Activated CD4-positive, alpha-beta T cell treated with anti-CD3 and anti-CD28 coated beads, Interleukin-2, amount 50 U/mL, for 48 hours (primary cell): ENCODE results near the gene ACAN.

Experiments
- DNase-seq, 2 experiments: peaks; one replicate each; pipeline ENCODE4 v3.0.0-alpha.2; 2020

Gene ACAN

DNA sequence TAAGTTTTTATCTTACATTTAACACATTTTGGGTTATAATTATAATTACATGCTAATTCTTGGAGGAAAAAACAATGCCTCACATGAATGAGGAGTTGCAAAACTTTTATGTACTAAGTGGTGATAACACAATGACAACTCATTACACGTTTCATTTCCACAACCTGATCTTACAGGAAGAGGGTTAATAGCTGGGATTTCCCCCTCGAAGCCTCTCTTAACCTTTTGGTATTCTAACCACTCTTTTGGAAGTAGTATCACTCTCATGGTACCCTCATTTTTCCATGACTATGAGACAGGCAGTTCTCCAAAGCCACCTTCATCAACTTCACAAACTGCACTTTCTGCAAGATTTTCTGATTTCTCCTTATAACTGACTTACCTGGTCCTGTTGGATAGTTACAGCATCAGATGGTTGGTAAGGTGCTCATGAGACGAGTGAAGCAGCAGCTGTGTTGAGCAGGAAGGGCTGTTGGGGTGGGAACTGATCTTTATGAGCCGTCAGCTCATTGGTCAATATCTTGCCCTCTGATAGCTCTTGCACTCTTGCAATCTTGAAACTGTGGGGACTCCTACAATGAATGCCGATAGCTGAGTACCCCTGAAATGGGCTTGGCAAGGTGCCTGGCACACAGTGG lies 41.6 kb downstream of the ACAN start:
- DNase-seq, result no peak

DNA sequence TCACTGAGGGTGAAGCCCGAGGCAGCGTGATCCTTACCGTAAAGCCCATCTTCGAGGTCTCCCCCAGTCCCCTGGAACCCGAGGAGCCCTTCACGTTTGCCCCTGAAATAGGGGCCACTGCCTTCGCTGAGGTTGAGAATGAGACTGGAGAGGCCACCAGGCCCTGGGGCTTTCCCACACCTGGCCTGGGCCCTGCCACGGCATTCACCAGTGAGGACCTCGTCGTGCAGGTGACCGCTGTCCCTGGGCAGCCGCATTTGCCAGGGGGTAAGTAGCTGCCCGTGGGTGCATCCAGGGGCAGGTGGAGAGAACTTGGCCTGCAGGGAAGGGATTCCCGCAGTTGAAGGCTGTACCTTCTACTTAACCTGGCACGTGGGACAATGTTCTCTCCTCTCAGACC lies 42.4 kb downstream of the ACAN start:
- DNase-seq, result no peak

DNA sequence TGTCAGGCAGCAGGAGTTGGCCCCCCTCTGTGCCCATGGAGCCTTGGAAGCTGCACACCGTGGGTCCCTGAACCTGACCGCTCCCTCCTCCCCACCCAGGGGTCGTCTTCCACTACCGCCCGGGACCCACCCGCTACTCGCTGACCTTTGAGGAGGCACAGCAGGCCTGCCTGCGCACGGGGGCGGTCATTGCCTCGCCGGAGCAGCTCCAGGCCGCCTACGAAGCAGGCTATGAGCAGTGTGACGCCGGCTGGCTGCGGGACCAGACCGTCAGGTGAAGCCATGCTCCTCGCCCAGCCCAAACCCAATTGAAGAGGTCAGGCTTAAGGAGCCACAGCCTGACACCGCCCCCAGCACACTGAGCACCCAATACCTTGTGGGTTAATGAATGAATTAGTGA lies 43.9 kb downstream of the ACAN start:
- DNase-seq, result no peak

DNA sequence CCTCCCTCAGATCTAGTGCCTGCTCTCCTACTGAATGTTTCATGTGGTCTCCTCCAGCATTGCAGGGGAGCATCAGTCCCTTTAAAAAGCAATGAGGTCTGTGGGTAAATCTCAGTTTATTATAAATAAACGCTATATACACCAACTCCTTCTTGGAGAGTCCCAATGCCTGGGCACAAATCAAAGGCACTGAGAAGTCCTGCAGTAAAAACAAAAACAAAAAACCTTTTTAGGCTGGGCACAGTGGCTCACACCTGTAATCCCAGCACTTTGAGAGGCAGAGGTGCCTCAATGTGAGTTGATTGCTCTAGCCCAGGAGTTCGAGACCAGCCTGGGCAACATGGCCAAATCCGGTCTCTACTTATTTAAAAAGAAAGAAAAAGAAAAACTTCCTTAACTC lies 45.0 kb downstream of the ACAN start:
- no peak for DNase-seq

DNA sequence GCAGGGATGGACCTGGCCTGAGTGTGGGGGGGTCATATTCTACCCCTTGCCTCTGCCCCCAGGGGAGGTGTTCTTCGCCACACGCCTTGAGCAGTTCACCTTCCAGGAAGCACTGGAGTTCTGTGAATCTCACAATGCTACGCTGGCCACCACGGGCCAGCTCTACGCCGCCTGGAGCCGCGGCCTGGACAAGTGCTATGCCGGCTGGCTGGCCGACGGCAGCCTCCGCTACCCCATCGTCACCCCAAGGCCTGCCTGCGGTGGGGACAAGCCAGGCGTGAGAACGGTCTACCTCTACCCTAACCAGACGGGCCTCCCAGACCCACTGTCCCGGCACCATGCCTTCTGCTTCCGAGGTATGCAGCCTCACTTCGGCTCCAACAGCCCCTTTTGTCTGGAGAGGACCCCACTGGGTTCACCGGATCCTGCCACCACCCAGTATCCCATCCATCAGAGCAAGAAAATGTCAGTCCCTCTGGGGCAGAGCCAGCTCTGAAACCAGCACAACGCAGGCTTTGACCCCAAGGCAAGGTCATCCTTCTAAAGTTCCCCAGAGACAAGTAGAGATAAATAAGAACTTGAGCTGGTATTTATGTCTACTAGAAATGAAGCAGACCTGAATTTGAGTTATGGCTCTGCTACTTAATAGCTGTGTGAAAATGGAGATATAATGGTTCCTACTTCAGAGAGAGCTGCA lies 46.3 kb downstream of the ACAN start:
- no peak for DNase-seq

DNA sequence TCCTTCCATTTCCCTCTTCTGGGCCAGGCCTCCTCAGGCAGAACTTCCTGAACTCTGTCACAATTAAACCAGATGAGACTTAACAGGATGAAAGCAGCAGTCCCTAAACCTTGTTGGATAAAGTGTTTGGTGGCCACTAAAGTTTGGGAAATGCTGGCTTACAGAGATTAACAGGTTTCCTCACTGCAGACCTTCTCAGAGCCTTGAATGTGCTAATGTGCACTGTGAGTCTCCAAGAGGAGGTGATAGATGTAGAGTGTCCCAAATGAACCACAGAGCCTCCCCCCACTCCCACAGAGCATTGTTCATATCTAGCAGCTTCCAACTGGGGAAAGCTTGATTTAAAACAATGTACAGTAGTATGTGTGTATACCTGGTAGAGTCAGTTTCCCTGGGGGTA lies 49.2 kb downstream of the ACAN start:
- no peak for DNase-seq

DNA sequence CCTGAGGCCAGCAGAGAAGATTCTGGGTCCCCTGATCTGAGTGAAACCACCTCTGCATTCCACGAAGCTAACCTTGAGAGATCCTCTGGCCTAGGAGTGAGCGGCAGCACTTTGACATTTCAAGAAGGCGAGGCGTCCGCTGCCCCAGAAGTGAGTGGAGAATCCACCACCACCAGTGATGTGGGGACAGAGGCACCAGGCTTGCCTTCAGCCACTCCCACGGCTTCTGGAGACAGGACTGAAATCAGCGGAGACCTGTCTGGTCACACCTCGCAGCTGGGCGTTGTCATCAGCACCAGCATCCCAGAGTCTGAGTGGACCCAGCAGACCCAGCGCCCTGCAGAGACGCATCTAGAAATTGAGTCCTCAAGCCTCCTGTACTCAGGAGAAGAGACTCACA lies 55.7 kb downstream of the ACAN start:
- DNase-seq, result no peak

DNA sequence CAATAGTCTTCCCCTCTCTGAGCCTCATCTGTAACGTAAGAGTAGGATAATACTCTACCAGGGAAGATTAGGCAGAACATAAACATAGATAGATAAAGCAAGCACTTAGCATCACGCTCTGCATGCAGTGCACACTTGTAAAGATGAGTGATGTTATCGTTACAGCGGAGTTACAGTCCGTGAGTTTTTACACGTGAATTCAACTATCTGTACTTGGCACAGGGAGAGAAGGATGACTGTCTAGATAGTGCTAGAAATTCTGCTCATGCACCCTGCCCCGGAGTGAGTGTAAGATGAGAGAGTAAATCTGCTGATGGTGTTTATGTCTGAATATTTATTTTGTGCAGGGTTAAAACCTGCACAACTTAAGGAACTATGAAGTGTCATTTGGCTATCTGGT lies 56.3 kb downstream of the ACAN start:
- no peak for DNase-seq

DNA sequence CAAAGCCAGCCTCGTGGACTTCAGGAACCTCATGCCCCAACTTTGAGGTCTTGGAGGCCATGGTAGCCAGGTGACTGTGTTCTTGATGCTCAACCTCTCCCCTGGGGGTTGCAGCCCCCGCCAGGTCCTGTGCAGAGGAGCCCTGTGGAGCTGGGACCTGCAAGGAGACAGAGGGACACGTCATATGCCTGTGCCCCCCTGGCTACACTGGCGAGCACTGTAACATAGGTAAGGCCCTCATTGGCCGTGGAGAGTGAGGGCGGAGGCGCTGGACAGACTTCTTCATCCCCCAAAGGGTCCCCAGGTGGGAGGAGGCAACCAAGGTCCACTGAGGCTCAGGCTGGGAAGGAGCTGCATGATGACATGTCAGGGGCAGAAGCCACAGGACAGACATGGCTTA lies 57.0 kb downstream of the ACAN start:
- DNase-seq, result no peak

DNA sequence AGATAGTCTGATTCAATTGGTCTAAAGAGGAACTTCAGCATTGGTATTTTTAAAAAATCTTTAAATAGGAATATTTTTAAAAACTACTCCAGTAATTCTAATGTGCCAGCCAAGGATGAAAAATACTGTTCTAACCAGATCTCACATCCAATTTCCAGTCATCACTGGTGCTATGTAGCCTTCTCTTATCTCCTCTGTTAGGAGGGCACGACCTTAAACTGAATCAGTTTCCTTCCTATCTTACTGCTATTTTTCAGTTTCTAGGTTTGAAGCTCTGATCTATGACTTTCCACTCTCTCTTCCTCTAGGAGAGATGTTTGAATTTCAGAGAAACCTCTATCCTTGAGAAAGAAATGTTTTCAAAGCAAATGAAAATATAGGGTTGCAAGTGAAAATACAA lies 60.2 kb downstream of the ACAN start:
- no peak for DNase-seq

DNA sequence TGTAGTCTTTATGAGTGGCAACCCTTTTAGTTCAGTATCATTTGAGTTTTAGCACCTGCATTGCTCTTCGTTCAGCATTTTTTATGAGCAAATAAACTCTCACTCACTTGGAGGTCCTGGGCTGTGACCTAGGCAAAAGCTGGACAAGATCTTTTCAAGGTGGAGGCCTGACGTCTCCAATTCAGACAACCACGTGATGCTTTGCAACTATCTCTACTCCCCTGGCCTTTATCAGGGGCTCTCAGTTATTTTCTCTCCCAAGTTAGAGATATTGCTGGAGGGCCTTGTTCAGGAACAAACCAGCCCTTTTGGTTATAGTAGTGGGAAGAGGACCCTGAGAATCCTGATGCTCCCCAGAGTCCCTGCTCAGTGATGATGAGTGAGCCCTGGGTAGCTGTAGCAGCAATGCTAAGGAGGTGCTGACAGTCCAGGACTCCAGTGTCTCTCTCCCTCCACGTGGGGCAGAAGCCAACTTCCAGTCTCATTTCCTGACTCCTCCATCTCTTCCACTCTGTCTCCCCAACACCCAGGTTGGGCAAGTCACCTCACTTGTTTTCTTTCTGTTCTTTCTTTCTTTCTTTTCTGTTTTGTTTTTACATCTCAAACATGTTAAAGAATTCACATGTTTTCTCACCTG lies 61.7 kb downstream of the ACAN start:
- DNase-seq, result no peak

DNA sequence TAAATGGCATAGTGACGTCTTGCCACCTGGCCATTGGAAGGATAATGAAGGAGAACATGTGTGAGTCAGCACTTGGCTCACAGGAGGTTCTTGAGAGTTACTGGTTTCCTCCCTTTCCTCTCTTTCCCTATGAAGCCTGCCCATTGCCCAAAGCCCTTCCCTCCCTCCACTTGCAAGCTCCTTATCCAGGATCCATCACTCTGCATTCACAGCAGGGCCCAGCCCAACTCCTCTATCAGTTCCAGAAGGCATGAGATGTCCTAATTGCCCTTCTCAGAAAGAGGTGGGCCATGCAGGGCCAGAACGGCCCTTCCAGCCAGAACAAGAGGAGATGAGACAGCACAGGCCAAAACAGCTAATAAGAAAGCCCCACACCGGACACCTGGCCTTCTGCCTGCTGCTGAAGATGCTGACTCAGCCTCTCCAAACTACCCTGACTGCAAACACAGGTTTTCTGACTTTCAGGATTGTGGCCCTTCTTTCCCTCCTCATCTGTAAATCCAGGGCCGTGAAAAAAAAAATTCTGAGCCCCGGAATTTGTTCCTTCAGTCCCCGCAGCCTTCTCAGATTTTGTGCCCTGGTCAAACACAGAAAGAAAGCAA lies 62.4 kb downstream of the ACAN start:
- DNase-seq, result no peak

DNA sequence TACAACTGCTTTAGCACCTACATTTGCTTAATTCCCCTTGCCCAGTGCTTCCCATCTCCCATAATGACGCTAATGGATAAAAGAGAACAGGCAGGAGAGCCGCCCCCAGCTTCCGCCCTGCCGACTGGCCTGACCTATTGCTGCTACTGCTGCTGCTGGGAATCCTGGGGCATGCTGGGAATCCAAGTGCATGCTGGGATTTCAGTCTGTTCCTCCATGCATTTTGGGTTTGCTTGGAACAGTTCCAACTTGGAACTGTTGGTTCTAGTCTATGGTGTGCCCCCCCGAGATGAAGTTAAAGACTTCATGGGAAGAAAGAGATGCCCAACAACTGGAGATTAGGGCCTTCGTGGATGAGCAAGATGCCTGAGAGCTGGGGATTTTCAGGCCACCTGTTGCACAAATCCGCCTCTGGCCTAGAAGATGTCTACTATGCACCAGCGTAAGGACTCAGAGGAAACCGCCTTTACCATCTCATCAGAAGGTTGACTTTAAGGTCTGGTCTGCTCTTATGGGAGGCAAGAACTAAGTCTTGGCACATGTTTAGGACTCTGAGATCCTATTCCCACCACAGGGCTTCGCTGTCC lies 63.2 kb downstream of the ACAN start:
- DNase-seq, result no peak

DNA sequence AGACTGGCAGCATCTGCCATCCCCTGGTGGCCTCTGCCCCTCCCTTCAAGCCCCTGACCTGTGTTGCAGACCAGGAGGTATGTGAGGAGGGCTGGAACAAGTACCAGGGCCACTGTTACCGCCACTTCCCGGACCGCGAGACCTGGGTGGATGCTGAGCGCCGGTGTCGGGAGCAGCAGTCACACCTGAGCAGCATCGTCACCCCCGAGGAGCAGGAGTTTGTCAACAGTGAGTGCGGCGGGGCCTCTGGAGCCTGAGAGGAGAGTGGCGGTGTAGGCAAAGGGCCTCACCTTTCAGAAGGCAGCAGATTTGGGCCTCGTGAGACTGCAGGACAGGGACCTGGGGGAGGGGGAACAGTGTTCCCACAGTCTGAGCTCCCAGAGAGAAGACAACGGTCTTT lies 68.1 kb downstream of the ACAN start:
- DNase-seq, result no peak

DNA sequence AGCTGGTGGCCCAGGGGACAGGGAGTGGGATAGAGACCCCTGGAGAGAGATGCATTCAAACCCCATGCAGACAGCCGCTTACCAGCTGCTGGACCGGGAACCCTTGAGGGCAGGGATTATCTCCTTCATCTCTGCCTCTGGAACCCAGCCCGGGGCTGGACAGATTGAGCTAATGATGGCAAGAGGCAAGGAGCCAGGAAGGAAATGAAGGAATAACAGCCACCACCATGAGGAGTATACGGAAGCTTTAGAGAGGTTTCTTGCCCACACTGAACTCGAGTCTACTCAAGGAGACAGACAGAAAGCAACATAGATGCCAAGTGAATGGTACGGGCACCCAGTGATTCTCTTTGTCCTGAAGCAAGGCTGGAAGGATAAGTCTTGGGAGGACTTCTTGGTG lies 68.9 kb downstream of the ACAN start:
- no peak for DNase-seq

DNA sequence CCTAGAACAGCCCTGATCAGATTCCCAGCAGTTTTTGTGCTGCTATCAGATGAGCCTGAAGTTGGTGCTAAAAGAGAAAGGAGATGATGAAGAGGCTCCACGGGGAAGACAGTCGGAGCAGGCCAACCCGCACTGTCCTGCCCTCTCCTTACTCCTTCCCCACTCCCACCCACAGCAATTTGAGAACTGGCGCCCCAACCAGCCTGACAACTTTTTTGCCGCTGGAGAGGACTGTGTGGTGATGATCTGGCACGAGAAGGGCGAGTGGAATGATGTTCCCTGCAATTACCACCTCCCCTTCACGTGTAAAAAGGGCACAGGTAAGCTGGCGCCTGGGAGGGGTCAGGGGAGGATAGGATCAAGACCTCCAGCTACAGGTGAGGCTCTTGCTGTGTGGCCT lies 69.5 kb downstream of the ACAN start:
- no peak for DNase-seq

DNA sequence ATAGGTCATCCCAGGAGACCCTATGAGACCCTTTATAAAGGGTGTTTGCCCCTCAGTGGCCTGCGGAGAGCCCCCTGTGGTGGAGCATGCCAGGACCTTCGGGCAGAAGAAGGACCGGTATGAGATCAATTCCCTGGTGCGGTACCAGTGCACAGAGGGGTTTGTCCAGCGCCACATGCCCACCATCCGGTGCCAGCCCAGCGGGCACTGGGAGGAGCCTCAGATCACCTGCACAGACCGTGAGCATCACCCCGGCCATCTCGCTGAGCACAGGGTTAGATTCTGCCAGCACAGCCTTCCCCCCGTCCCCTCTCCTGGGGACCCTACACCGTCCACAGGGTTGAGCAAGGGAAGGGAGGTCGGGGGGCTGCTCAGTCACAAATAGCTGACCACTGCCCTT lies 70.5 kb downstream of the ACAN start:
- no peak for DNase-seq

DNA sequence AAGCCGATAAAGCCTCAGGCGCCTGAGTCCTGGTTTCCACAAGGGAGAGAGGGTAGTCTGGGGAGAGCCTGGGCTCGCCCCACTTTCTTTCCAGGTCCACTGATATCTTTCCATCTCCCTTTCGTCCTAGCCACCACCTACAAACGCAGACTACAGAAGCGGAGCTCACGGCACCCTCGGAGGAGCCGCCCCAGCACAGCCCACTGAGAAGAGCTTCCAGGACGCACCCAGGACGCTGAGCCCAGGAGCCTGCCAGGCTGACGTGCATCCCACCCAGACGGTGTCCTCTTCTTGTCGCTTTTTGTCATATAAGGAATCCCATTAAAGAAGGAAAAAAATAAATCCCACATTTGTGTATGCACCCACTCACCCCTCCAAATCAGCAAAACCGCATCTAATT lies 71.0 kb downstream of the ACAN start:
- no peak for DNase-seq

DNA sequence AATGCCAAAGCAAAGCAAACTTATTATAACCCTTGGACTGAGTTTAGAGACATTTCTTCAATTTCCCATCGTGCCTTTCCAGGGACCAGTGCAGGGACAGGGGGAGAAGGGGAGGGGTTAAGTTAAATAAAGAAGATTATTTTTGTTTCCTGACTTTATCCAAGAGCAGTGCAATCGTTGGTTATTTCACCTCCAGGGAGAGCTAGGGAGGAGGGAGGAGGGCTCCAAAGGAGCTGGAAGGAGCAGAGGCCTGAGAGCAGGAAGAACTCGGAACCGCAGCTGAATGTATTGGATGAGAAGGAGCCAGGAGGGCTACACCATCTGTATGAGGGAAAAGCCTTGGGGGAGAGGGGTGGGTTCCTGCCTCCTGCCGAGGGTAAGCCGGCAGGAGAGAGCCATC lies 71.4 kb downstream of the ACAN start:
- DNase-seq, result no peak

DNA sequence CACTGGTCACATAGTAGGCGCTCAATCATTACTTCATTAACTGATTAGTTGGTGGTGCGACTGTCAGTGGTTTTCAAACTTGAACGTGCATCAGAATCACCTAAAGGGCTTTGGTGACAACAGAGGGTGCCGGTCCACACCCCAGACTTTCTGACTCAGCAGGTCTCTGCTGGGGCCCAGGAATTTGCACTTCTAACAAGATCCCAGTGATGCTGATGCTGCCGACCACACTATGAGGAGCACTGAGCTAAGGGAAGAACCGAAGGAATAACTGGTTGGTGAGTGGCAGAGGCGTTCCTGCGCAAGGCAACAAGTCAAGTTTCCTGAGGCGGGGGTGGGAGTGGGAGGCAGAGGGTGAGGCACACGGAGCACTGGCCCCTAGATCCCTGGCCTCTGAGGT lies 73.3 kb downstream of the ACAN start:
- no peak for DNase-seq

DNA sequence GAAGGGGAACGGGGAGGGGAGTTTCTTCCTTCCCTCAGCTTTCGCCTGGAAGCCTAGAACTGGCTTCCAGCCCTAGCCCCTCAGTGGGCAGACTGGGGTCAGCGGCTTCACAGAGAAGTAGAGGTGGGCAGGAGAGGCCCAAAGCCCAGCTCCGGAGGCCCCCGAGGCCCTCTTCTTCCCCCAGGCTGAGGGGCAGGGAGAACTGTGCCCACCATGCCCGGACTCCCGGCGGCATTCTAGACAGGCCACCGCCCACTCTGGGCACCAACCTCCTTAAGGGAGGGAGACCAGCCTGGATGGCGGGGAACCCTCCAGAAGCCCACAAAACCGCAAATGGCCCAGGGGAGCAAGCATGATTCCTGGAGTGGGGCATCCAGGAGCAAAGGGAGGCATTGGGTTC lies 74.2 kb downstream of the ACAN start:
- DNase-seq, result no peak

DNA sequence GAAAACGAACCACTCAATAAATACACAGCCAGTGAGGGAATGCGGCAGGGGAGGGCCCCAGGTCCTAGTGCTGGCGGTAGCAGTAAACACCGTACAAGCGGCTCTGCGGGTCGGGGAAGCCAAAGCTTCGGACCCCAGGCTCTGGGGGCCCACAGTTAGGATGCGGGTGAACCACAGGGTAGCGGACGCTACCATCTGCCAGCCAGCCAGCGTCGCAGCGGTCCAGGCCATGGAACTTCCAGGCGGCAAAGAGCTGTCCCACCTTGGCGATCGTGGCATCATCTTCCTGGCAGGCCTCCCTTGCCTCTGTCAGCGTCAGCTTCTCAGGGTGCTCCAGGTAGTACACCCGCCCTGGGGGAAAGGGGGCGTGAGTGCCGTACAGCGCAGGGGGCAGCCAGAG lies 74.7 kb downstream of the ACAN start:
- no peak for DNase-seq

DNA sequence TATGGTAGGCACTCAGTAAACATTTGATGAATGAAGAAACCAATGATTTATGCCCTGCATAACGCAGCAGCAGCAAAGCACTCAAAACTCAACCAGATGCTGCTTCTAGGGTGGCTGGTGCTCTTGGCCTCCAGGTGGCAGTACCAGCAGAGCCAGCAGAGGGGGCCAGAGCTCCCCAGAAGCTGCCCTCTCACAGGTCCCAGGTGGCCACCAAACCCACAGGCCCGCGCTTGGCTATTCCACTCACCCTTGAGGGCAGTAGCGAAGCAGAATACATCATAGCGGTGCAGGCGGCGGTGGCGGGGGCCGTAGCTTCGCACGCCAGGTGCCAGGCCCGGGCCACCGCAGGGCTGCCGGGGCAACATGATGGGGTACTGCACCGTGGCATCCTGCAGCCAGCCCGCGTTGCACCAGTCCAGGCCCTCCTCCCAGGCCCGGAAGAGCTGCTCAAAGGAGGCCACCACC lies 75.5 kb downstream of the ACAN start:
- peak; percentile 49 to 56 for DNase-seq
